Prostate gland (tissue), 2 donors: ENCODE data around the gene RNF213.

Source experiments
- CTCF ChIP-seq, 4 experiments: fragments of 200-600 bp in 2 of 4; fragments of 450-650 bp in 2 of 4; sonication (generic) in 2 of 4; IDR thresholded peaks; 1 replicate in 3 of 4; 2 replicates in 1 of 4; pipeline ENCODE4 v1.5.1; 2016 to 2019; ENCODE audit warnings: antibody characterized with exemption in 4 of 4, mild to moderate bottlenecking in 2 of 4, moderate library complexity in 2 of 4
- POLR2A ChIP-seq: fragments of 450-650 bp; IDR thresholded peaks from one replicate; pipeline ENCODE4 v1.6.1; 2016; ENCODE audit warnings: antibody characterized with exemption, mild to moderate bottlenecking
- POLR2AphosphoS5 ChIP-seq: sonication (generic); formaldehyde crosslinking; IDR thresholded peaks from one replicate; pipeline ENCODE4 v1.6.1; 2017; ENCODE audit warnings: antibody characterized with exemption

DNA sequence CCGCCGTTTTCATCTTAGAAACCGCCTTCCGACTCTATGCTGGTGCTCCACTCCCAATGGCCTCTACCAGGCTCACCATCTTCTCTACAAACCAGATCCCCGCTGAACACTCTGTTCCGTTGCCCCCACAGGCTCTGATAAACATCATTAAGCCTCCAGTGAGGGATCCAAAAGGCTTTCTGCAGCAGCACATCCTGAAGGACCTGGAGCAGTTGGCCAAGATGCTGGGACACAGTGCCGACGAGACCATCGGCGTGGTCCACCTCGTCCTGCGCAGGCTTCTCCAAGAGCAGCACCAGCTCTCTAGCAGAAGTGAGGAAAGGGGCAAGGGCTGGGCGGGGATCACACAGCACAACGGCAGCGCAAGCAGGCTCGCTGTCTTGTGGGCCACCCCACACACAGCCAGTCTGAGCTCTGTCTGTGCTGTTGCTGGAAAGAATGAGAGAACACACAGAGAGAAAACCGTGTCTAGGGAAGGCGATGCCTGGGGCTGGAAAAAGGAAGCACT is 120.8 kb downstream of the RNF213 start:
- TF ChIP-seq CTCF (IDR thresholded peaks at IDR 0.05) (no peak), POLR2AphosphoS5 (no peak), POLR2A (no peak)
